IPS-18a (cell line): Measurements from ENCODE around the gene ICA1.
"Not testable (repeated sequence)": the region's sequence is repeated elsewhere in the genome, so short reads cannot be mapped to it uniquely, and the experiment has no call there.

Experiments used
- H3K27ac ChIP-seq: one replicate; pipeline ENCODE4 v1.5.1; 2013; ENCODE audit warnings: low read length
- H3K27me3 ChIP-seq: one replicate; pipeline ENCODE4 v1.6.1; 2013; ENCODE audit warnings: mild to moderate bottlenecking, low read length; ENCODE audit not compliant: control insufficient read depth, insufficient read depth
- H3K36me3 ChIP-seq: one replicate; pipeline ENCODE4 v1.6.1; 2013; ENCODE audit warnings: low read depth, low read length; ENCODE audit not compliant: control insufficient read depth
- H3K4me1 ChIP-seq: one replicate; pipeline ENCODE4 v1.6.1; 2013; ENCODE audit warnings: low read depth, low read length; ENCODE audit not compliant: control insufficient read depth
- H3K4me3 ChIP-seq: one replicate; pipeline ENCODE4 v1.5.1; 2013; ENCODE audit warnings: low read length
- H3K9ac ChIP-seq: one replicate; pipeline ENCODE4 v1.6.1; 2013; ENCODE audit warnings: mild to moderate bottlenecking, low read length, moderate library complexity
- H3K9me3 ChIP-seq: one replicate; pipeline ENCODE4 v1.6.1; 2013; ENCODE audit warnings: low read depth, low read length; ENCODE audit not compliant: control insufficient read depth

ICA1 gene

DNA sequence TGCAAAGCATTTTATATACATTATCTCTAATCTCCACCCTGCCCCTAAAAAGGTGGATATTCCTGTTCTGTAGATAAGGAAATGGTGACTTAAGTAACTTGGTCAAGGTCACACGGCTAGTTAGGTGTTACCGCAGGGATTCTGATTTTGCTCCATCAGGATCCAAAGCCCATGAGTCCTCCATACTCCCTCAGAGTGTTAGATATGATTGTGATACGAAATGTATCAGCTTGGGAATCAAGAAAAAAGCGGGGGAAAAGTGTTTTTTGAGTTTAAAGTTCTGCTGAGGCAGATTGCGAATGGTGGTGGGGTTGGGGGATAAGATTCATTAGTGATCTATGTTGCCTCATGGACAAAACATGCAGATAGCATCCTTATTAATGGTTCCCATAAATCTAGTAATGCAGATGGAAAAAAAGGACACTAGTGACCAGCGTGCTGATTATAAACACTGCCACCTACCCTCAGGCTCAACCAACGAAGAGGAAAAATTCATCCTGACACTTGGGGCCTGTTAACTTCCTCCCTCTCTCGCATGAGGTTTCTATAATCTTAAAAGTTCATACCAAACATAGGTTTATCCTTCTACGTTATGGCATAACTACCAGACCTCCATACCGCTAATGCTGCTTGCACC is 2.3 kb downstream of the ICA1 start:
- no peaks in the 10 kb centered on the region for H3K36me3 ChIP-seq
- no peak overlapping the region for H3K9ac ChIP-seq
- no peak overlapping the region for H3K27ac ChIP-seq
- peaks cover 27% of the 10 kb centered on the region for H3K27me3 ChIP-seq
- H3K4me1 ChIP-seq = peaks cover 4% of the 10 kb centered on the region
- no peaks in the 10 kb centered on the region for H3K9me3 ChIP-seq
- no peak overlapping the region for H3K4me3 ChIP-seq

GRCh38 chr7:8258734-8259133 is 3.2 kb downstream of the ICA1 start:
- H3K4me3 ChIP-seq = no peak overlapping the region
- H3K9me3 ChIP-seq = no peaks in the 10 kb centered on the region
- no peak overlapping the region for H3K27ac ChIP-seq
- H3K9ac ChIP-seq = no peak overlapping the region
- peaks cover 27% of the 10 kb centered on the region for H3K27me3 ChIP-seq
- H3K36me3 ChIP-seq = no peaks in the 10 kb centered on the region
- peaks cover 4% of the 10 kb centered on the region for H3K4me1 ChIP-seq

GRCh38 chr7:8258166-8258565 is 3.8 kb downstream of the ICA1 start:
- H3K36me3 ChIP-seq = no peaks in the 10 kb centered on the region
- peaks cover 4% of the 10 kb centered on the region for H3K4me1 ChIP-seq
- no peaks in the 10 kb centered on the region for H3K9me3 ChIP-seq
- peaks cover 24% of the 10 kb centered on the region for H3K27me3 ChIP-seq
- no peak overlapping the region for H3K4me3 ChIP-seq
- H3K27ac ChIP-seq = no peak overlapping the region
- H3K9ac ChIP-seq = no peak overlapping the region

- Histone ChIP-seq H3K27ac (no peak overlapping the region), H3K9ac (no peak overlapping the region), H3K27me3 (peaks cover 10% of the 10 kb centered on the region), H3K4me1 (peaks cover 4% of the 10 kb centered on the region), H3K9me3 (no peaks in the 10 kb centered on the region), H3K4me3 (no peak overlapping the region), H3K36me3 (no peaks in the 10 kb centered on the region)
Observed at GRCh38 chr7:8255680-8256655, 6.0 kb downstream of the ICA1 start.

DNA sequence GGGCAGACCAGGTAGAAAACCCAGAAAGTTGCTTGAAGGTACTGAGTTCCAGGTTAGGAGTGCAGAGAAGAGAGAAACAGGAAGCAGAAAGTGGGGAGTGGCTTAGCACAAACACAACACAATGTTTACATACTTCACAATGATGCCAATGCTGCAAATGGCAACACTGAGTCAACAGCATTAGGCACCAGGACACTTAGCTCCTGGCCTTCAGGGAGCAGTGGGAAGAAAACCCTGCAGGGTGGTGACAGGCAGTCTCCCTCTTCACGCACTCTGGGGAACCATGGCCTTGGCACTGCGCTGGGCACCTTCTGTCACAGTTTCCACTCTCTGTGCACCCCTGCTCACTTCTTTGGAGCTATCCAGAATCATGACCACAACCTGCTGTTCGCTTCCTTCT is 7.3 kb downstream of the ICA1 start:
- Histone ChIP-seq H3K4me3 (no peak overlapping the region), H3K9me3 (no peaks in the 10 kb centered on the region), H3K27ac (no peak overlapping the region), H3K9ac (no peak overlapping the region), H3K36me3 (no peaks in the 10 kb centered on the region), H3K4me1 (peaks cover 4% of the 10 kb centered on the region), H3K27me3 (no peaks in the 10 kb centered on the region)

DNA sequence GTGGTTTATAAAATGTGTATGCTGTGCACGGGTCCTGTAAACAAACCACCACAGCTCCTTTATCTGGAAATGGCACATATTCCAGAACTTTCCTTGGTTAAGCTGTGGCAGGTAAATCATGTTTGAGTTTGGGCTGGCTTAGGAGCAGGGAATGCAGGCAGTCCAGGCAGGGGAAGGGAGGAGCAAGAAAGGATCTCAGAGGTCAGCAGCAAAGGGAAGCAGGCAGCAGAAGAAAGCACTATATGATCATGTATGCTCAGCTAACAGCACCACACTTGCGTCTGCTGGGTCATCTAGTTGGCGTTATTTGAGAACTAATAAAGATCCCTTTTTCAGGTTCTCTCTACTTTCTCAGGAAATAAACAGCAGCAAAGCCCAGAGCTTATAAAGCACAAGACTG is 7.8 kb downstream of the ICA1 start:
- H3K9me3 ChIP-seq = no peaks in the 10 kb centered on the region
- H3K36me3 ChIP-seq = no peaks in the 10 kb centered on the region
- no peaks in the 10 kb centered on the region for H3K27me3 ChIP-seq
- H3K9ac ChIP-seq = no peak overlapping the region
- H3K4me1 ChIP-seq = peaks cover 2% of the 10 kb centered on the region
- H3K4me3 ChIP-seq = no peak overlapping the region
- H3K27ac ChIP-seq = no peak overlapping the region

GRCh38 chr7:8251195-8251594 is 10.8 kb downstream of the ICA1 start:
- no peak overlapping the region for H3K4me3 ChIP-seq
- no peak overlapping the region for H3K27ac ChIP-seq
- H3K27me3 ChIP-seq = no peaks in the 10 kb centered on the region
- H3K36me3 ChIP-seq = no peaks in the 10 kb centered on the region
- no peaks in the 10 kb centered on the region for H3K9me3 ChIP-seq
- H3K4me1 ChIP-seq = no peaks in the 10 kb centered on the region
- no peak overlapping the region for H3K9ac ChIP-seq

- H3K4me3 ChIP-seq = no peak overlapping the region
- no peaks in the 10 kb centered on the region for H3K36me3 ChIP-seq
- H3K4me1 ChIP-seq = no peaks in the 10 kb centered on the region
- H3K27ac ChIP-seq = no peak overlapping the region
- H3K9me3 ChIP-seq = no peaks in the 10 kb centered on the region
- no peaks in the 10 kb centered on the region for H3K27me3 ChIP-seq
- H3K9ac ChIP-seq = no peak overlapping the region
Observed at GRCh38 chr7:8250547-8250946, 11.4 kb downstream of the ICA1 start.

DNA sequence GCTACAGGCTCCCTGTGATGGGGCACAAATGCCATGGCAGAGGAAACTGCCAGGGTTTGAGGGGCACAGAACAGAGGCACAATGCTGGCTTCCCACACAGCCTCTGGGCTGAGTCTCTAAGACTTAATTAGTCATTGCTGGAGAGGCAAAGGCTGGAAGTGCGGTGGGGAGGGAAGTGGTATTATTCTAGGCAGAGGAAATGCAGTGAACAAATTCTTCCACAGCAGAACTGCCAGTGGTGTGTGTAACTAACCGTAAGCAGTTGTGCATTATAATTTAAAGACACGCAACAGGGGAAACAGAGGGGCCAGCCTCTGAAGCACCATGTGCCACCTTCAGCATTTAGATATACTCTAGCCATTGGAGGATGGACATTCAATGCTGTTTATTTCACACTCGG is 12.8 kb downstream of the ICA1 start:
- Histone ChIP-seq H3K27ac (no peak overlapping the region), H3K27me3 (no peaks in the 10 kb centered on the region), H3K9me3 (no peaks in the 10 kb centered on the region), H3K4me1 (no peaks in the 10 kb centered on the region), H3K4me3 (no peak overlapping the region), H3K9ac (no peak overlapping the region), H3K36me3 (no peaks in the 10 kb centered on the region)

DNA sequence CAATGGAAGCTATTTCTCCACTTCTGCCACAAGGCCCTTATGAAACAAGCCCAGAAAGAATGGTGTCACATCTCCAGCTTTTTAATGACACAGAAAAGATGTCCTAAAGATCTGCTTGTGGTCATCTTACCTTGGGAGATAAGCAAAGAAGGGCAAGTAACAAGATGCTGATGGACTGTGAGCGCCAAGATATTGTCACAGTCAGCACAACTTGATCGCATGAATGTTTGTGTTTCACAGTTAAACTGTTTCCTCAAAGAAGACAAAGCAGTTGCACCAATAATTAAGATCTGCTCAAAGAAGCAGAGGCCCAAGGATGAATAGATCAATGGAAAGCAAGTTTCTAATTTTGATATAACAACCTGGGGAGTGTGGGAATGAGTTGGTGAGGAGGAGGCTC is 15.9 kb downstream of the ICA1 start:
- Histone ChIP-seq H3K4me1 (no peaks in the 10 kb centered on the region), H3K9ac (no peak overlapping the region), H3K36me3 (no peaks in the 10 kb centered on the region), H3K27me3 (no peaks in the 10 kb centered on the region), H3K27ac (no peak overlapping the region), H3K9me3 (no peaks in the 10 kb centered on the region), H3K4me3 (no peak overlapping the region)

- not testable (repeated sequence) for H3K36me3 ChIP-seq, H3K27me3 ChIP-seq, H3K27ac ChIP-seq, H3K9me3 ChIP-seq, H3K9ac ChIP-seq, H3K4me3 ChIP-seq, H3K4me1 ChIP-seq
Observed at GRCh38 chr7:8245032-8245431, 16.9 kb downstream of the ICA1 start.

DNA sequence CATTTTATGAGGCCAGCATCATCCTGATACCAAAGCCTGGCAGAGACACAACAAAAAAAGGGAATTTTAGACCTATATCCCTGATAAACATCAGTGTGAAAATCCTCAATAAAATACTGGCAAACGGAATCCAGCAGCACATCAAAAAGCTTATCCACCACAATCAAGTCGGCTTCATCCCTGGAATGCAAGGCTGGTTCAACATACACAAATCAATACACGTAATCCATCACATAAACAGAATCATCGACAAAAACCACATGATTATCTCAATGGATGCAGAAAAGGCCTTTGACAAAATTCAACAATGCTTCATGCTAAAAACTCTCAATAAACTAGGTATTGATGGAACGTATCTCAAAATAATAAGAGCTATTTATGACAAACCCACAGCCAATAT is 18.9 kb downstream of the ICA1 start:
- not testable (repeated sequence) for H3K36me3 ChIP-seq, H3K27me3 ChIP-seq, H3K27ac ChIP-seq, H3K9me3 ChIP-seq, H3K4me1 ChIP-seq, H3K9ac ChIP-seq, H3K4me3 ChIP-seq
